Medulla oblongata (tissue), 1 donor: Measurements from ENCODE around the gene METRN.

Source experiments
- DNase-seq: peaks from one replicate; pipeline ENCODE4 v3.0.0-alpha.2; 2015; ENCODE audit errors: extremely low spot score

The METRN gene

GRCh38 chr16:714558-715476, at the start of gene METRN:
Gene METRN, plus strand, starts transcription at chr16:715118. Its CDS starts 172 bp downstream, at chr16:715290.
- DNase-seq: peak; percentile 91

GRCh38 chr16:666572-666971, 48.3 kb upstream of the METRN start:
- DNase-seq: no peak

GRCh38 chr16:667113-667779, 47.7 kb upstream of the METRN start:
- DNase-seq: no peak

- DNase-seq: peak; percentile 93
Measured at GRCh38 chr16:667780-668518, 47.0 kb upstream of the METRN start, which contains the start of gene RHOT2. Gene RHOT2, plus strand, starts transcription at chr16:668132. Its CDS starts 68 bp downstream, at chr16:668200.

GRCh38 chr16:668519-669171, 46.3 kb upstream of the METRN start:
- no peak for DNase-seq

GRCh38 chr16:669666-670065, 45.3 kb upstream of the METRN start:
- DNase-seq: no peak

- no peak for DNase-seq
Measured at GRCh38 chr16:670485-671352, 44.2 kb upstream of the METRN start.

- no peak for DNase-seq
Measured at GRCh38 chr16:671353-672131, 43.4 kb upstream of the METRN start.

- no peak for DNase-seq
Measured at GRCh38 chr16:672371-672770, 42.5 kb upstream of the METRN start.

GRCh38 chr16:672851-673250, 42.1 kb upstream of the METRN start:
- DNase-seq: no peak

- no peak for DNase-seq
Measured at GRCh38 chr16:673399-673991, 41.4 kb upstream of the METRN start.

GRCh38 chr16:674214-674881, 40.6 kb upstream of the METRN start:
- DNase-seq: no peak

GRCh38 chr16:674968-675883, 39.7 kb upstream of the METRN start, which contains the start of gene RHBDL1:
Gene RHBDL1, plus strand, starts transcription at chr16:675671. Its CDS starts 120 bp downstream, at chr16:675791.
- DNase-seq: peak; percentile 19

- no peak for DNase-seq
Measured at GRCh38 chr16:675884-676564, 38.9 kb upstream of the METRN start.

GRCh38 chr16:676565-676902, 38.4 kb upstream of the METRN start:
- DNase-seq: no peak

- DNase-seq: no peak
Measured at GRCh38 chr16:676913-677312, 38.0 kb upstream of the METRN start.
